CD4-positive, alpha-beta T cell treated with Interferon alpha-2 for 1 hour (primary cell): ENCODE data around the gene RNU1-2.
"Not testable (repeated sequence)": the region's sequence is repeated elsewhere in the genome, so short reads cannot be mapped to it uniquely, and the experiment has no call there.

Experiments used
- DNase-seq, 2 donors: peaks; one replicate each; pipeline ENCODE4 v3.0.0-alpha.2; 2020 to 2022

RNU1-2 gene

GRCh38 chr1:16911851-16912721 is 16.3 kb downstream of the RNU1-2 start:
- not testable (repeated sequence) for DNase-seq

- DNase-seq: not testable (repeated sequence)
Measured at GRCh38 chr1:16912742-16913141, 17.0 kb downstream of the RNU1-2 start.

DNA sequence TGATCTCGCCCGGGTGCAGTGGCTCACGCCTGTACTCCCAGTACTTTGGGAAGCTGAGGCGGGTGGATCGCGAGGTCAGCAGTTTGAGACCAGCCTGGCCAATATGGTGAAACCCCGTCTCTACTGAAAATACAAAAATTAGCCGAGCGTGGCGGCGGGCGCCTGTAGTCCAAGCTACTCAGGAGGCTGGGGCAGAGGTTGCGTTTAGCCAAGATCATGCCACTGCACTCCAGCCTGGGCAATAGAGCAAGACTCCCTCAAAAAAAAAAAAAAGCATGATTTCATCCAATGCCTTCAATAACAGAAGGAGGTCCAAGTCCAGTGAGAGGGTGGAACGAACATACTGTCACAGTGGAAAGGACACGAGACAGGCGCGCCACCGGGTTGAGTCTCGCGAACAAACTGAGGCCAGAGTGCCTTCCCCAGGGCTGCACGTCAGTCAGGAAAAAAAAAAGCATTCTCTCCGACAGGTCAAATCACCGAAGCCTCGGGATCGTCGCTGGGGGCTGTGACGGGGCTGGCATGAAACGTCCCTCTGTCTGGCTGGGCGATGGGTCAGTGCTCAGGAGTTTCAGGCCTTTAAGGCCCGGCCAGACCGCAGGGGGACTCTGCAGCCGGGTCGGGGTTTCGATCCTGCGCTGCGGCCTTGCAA is 17.5 kb downstream of the RNU1-2 start:
- DNase-seq: no peak

- peak; percentile 94 to 97 for DNase-seq
Measured at GRCh38 chr1:16913833-16914662, 18.3 kb downstream of the RNU1-2 start.

DNA sequence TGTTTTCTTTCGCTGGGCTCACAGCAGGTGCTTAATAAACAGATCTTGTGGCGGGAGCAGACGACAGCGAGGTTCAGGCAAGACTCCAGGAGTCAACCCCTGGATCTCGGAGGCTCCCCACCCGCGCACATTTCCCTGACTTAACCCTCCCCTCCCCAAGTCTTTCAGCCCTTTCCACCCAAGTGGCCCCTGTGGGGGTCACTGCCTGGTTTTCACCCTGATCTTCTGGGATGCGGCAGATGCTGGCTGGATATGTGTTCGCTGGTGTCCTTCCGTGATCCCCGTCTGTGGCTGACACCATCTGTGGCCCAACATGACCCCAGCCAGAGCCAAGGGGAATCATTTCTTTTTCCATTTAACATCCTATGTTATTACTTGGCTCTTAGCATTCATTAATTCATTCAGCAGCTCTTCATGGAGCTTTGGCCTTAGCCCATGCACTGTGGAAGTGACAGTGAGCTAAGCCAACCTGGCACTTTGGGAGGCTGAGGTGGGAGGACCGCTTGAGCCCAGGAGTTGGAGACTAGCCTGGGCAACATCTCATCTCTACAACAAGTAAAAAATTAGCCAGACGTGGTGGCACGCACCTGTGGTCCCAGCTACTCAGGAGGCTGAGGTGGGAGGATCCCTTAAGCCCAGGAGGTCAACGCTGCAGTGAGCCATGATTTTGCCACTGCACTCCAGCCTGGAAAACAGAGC is 19.3 kb downstream of the RNU1-2 start:
- DNase-seq: not testable (repeated sequence)

- no peak for DNase-seq
Measured at GRCh38 chr1:16915627-16915973, 19.8 kb downstream of the RNU1-2 start.

DNA sequence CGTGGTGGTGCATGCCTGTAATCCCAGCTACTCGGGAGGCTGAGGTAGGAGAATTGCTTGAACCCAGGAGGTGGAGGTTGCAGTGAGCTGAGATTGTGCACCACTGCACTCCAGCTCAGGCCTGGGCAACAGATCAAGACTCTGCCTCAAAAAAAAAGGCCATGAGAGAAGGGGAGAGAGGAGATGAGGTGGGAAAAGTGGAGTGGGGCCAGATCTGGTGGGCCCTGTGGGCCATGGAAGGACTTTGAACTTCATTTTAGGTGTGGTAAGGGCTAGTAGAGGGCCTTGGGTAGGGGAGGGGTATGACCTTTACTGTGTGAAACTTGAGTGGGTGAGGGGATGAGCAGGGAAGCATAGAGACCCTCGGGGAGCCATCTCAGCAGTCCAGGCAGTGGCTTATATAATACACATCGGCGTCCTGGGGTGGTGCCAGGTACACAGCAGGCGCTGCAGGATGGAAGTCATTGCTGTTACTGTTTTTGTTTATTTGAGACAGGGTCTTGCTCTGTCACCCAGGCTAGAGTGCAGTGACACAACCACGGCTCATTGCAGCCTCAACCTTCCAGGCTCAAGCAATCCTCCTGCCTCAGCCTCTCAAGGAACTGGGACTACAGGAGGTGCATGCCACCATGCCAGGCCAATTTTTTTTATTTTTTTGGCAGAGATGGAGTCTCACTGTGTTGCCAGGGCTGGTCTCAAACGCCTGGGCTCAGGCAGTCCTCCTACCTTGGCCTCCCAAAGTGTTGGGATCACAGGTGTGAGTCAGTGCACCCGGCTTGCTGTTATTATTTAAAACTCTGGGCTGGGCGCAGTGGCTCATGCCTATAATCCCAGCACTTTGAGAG is 20.5 kb downstream of the RNU1-2 start:
- DNase-seq: not testable (repeated sequence)

DNA sequence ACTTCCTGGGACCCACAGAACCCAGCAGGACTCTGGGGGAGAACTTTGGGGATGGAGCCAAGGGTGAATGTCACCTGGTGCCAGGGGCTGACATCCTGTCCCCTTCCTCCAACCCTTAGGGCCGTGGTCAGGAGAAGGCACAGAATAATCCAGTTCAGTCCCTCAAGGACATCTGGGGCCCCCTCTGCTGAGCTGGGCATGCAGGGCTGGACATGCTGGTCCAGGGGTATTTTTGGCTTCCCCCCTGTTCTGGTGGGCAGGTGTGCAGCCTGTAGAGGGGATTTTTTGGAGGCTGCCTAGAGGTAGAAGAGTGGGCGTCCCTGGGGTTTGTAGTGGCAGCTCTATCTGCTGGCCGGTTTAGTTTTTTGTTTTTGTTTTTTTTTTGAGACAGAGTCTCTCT is 22.6 kb downstream of the RNU1-2 start:
- no peak for DNase-seq

DNA sequence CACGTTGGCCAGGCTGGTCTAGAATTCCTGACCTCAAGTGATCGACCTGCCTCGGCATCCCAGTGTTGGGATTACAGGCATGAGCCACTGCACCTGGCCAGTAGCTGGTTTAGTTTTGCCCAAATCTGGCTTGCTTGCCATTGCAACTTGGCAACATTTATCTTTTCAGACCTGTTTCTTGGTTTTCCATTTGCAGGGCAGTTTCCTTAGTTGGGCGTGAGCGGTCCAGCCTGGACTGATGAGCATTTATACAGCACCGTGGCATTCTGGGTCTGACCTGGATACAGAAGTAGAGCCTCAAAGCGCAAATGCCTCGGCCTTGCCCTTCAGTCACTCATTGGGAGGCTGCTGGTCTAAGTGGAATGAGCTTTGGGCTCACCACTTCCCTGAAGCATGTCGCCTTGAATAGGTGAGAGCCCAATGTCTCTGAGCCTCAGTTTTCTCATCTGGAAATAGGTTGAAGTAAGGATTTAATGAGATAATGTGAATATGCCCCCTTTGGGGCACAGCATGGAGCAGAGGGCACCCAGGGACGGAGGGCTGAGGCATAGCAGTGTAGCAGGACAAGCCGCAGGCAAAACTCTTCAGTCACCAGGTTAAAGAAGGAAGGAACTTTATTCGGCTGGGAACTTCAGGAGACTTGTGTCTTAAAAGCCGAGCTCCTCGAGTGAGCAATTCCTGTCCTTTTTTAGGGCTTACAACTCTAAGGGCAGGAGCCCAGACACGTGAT is 23.3 kb downstream of the RNU1-2 start:
- DNase-seq: not testable (repeated sequence)

DNA sequence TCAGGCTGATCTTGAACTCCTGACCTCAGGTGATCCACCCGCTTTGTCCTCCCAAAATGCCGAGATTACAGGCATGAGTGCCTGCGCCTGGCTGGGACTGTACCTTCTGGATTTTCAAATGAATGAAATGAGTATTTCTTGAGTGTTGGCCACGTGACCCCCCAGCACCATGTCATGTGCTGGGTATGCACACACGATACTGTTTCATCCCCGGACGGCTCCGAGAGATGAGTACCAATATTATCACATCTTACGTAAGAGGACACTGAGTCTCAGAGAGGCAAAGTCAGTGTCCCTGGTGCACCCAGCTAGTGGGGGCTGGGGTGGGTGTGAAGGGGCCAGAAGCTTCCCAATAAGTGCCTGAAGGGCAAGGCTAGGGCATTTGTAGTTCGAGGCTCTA is 25.2 kb downstream of the RNU1-2 start:
- DNase-seq: no peak

DNA sequence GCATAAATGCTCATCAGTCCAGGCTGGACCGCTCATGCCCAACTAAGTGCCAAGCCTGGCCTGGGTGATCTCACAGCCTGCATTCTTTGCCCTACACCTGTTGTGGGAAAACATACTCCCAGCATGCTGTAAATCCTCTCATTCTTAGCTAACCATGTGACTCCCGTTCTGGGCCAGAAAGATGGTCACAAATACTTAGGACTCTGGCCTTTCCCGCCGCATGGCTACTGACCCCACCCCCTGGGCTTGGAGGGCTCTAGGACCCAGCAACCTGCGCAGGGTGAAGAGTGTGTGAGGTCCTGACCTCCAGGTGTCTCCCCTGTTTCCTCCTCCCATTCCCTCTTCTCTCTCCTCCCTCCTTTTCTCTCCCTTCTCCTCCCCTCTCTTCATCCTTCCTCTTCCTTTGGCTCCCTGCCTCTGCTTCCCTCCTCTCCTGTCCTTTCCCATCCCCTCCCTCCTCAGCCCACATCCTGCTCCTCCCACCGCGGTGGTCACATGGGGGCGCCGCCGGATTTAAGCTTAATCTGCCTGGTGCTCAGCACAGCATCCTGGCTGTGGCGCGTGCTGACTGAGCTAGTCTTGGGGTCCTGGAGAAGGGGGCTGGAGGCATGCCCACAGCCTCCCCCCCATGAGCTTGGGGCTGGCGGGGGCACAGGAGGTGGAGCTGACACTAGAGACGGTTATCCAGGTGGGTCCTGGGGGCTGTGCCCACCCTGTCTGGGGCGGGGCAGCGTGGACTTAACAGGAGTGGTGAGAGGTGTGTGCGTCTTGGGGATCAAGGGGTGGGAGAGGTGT is 25.8 kb downstream of the RNU1-2 start, which contains the start of gene CROCC:
TSS of gene CROCC (plus strand) at position 541 of the 795 bp plus-strand sequence. CDS start at position 629, 88 bp downstream.
- DNase-seq: peak in 1 of 2 donors; percentile 50

DNA sequence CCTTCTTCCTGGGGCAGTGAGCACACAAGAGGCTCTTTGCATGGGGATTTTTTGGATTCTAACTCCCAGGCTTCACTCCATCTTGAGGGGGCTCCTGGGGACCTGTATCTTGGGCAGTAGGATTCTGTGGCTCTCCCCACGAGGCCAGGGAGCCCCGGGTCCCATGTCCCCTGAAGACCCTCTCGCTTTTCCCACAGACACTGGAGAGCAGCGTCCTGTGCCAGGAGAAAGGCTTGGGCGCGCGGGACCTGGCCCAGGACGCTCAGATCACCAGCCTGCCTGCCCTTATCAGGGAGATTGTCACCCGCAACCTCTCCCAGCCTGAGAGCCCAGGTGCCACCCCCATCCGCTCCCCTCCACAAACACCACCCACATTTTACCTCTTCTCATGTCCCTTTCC is 26.7 kb downstream of the RNU1-2 start:
- no peak for DNase-seq

GRCh38 chr1:16922885-16923431 is 27.2 kb downstream of the RNU1-2 start:
- no peak for DNase-seq

- no peak for DNase-seq
Measured at GRCh38 chr1:16924216-16924918, 28.6 kb downstream of the RNU1-2 start.

DNA sequence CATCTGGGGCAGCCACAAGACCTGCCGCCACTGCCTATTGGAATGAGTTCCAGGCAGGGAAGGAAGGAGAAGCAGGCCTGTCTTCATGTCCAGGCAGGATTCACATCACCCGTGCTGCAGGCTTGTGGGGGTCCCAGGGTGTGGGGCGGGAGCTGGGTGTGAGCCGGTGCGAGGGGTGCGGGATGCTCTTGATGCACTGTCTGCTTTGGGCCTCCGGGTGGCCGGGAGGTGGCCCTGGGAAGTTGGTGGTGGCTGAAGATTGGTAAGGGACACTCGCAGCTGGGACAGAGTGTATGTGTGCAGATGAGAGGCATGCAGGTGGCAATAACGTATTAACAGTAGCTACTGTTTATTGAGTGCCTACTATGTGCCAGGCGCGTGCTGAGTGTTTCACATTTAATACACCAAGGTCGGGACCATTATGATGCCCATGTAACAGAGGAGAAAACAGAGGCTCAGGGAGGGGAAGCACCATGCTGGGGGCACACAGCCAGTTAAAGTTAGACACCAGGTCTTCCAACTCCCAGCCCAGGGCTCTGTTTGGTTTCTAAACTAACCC is 29.2 kb downstream of the RNU1-2 start:
- no peak for DNase-seq

GRCh38 chr1:16925635-16926490 is 30.1 kb downstream of the RNU1-2 start:
- no peak for DNase-seq

DNA sequence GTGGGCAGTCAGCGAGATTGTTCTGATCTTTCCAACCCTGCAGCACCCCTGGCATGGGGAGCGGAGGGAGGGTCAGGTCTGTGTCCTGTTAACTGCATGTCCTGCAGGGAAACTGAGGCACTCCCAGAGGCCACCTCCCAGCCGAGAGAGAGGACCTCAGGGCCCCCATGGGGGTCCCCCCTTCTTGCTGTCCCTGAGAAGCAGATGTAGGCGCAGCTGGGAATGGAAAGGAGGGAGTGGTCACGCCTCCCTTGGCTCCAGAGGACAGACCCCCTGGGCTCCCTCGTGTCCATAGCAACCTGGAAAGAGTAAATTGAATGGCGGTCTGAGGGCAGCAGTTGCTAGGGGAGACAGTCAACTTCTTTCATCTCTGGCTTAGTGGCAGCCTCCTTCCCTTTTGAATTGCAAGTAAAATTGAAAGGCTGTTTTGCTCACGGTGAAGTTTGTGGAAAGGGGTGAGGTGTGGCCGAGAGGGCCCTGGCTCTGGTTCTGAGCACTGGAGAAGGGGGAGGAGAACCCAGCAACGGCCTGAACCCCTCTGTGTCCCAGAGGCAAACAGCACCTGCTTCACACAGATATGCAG is 30.8 kb downstream of the RNU1-2 start:
- DNase-seq: no peak
